Measurements from ENCODE around the gene WDR41. TPM values are rescaled to one million over a fixed set of nuclear protein-coding genes. Genes with fewer than 3 reads are reported as not detected.

WDR41 gene
- total and polyA plus RNA-seq, 2 of the 4 experiments (the other 2 are of a cell fraction) = 38.1 to 72.1 TPM

- Histone ChIP-seq H2BK120ac (ENCODE audit: low read depth, low read length) (no peak overlapping the region), H3K23ac (ENCODE audit: low read depth, low read length) (no peak overlapping the region), H3K4ac (ENCODE audit: low read depth, low read length) (no peak overlapping the region), H4K91ac (ENCODE audit: insufficient read depth, low read depth, low read length) (no peak overlapping the region), H2BK15ac (ENCODE audit: low read depth, low read length) (no peak overlapping the region), H3K9ac (ENCODE audit: low read depth, low read length) (no peak overlapping the region), H3K4me2 (ENCODE audit: low read depth, low read length) (no peak overlapping the region), H3K4me1 (ENCODE audit: control insufficient read depth, insufficient read depth, low read length) (no peaks in the 10 kb centered on the region), H4K8ac (ENCODE audit: low read depth in 2 of 2, low read length in 2 of 2) (no peak overlapping the region), H3K79me1 (ENCODE audit: low read depth in 1 of 2, low read length in 2 of 2) (no peaks in the 10 kb centered on the region), H3K27ac (ENCODE audit: insufficient read depth, low read length) (no peak overlapping the region), H3K4me3 (ENCODE audit: insufficient read depth, low read depth, low read length) (no peak overlapping the region), H3K56ac (ENCODE audit: extremely low read depth, insufficient read depth, low read length) (no peak overlapping the region), H2AFZ (replicated peaks; ENCODE audit: low read length, poor library complexity) (no peak overlapping the region), H3K14ac (replicated peaks; ENCODE audit: low read depth, low read length) (no peak overlapping the region), H3K27me3 (ENCODE audit: control insufficient read depth, insufficient read depth, low read length) (peaks cover 4% of the 10 kb centered on the region; the same call in 1 of the 2 replicates), H3K9me1 (ENCODE audit: insufficient read depth, low read length) (no peaks in the 10 kb centered on the region), H2BK20ac (ENCODE audit: low read depth, low read length) (no peak overlapping the region), H2AK9ac (replicated peaks; ENCODE audit: low read depth, low read length, poor library complexity) (no peak overlapping the region), H4K20me1 (ENCODE audit: insufficient read depth, low read length) (no peaks in the 10 kb centered on the region), H3K36me3 (ENCODE audit: control insufficient read depth, insufficient read depth, low read length) (no peaks in the 10 kb centered on the region), H2BK5ac (ENCODE audit: low read depth, low read length, poor library complexity, severe bottlenecking) (no peak overlapping the region), H2AK5ac (ENCODE audit: low read depth, low read length) (no peak overlapping the region), H3K9me3 (ENCODE audit: control insufficient read depth, insufficient read depth, low read length) (peaks cover 2% of the 10 kb centered on the region; the same call in 1 of the 2 replicates), H4K5ac (ENCODE audit: low read depth, low read length) (no peak overlapping the region), H3K18ac (ENCODE audit: low read depth, low read length) (no peak overlapping the region)
- dilution Hi-C loops (cut with HindIII; ENCODE audit: low sequenced_read_pairs, unreplicated experiment) (no loop called here), intact Hi-C loops (cut with micrococcal nuclease) (no loop called here), in situ Hi-C loops (cut with MboI; ENCODE audit: low sequenced_read_pairs) (no loop called here)
- POLR2A ChIA-PET (ENCODE audit: unreplicated experiment) = no interaction called here
- CTCF ChIA-PET = no interaction called here
- TF ChIP-seq USF2 (IDR thresholded peaks at IDR 0.05; ENCODE audit: low read depth, low read length) (no peak), CEBPB (IDR thresholded peaks at IDR 0.05; ENCODE audit: low read depth, low read length) (no peak), SMC3 (IDR thresholded peaks at IDR 0.05; ENCODE audit: low read depth, low read length) (no peak), POLR2A (IDR thresholded peaks at IDR 0.05; ENCODE audit: low read depth, low read length) (no peak), NFE2L2 (IDR thresholded peaks at IDR 0.05; ENCODE audit: low read depth, low read length) (no peak), RFX5 (IDR thresholded peaks at IDR 0.05; ENCODE audit: low read depth, low read length) (no peak), MAZ (IDR thresholded peaks at IDR 0.05; ENCODE audit: borderline replicate concordance, low read depth, low read length) (no peak), FOS (IDR thresholded peaks at IDR 0.05; ENCODE audit: low read depth, low read length) (no peak)
- TF ChIP-seq, protein P1, sequence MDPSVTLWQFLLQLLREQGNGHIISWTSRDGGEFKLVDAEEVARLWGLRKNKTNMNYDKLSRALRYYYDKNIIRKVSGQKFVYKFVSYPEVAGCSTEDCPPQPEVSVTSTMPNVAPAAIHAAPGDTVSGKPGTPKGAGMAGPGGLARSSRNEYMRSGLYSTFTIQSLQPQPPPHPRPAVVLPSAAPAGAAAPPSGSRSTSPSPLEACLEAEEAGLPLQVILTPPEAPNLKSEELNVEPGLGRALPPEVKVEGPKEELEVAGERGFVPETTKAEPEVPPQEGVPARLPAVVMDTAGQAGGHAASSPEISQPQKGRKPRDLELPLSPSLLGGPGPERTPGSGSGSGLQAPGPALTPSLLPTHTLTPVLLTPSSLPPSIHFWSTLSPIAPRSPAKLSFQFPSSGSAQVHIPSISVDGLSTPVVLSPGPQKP (IDR thresholded peaks at IDR 0.05; ENCODE audit: borderline replicate concordance, low read depth, low read length) = no peak
- TF ChIP-seq, protein P2, sequence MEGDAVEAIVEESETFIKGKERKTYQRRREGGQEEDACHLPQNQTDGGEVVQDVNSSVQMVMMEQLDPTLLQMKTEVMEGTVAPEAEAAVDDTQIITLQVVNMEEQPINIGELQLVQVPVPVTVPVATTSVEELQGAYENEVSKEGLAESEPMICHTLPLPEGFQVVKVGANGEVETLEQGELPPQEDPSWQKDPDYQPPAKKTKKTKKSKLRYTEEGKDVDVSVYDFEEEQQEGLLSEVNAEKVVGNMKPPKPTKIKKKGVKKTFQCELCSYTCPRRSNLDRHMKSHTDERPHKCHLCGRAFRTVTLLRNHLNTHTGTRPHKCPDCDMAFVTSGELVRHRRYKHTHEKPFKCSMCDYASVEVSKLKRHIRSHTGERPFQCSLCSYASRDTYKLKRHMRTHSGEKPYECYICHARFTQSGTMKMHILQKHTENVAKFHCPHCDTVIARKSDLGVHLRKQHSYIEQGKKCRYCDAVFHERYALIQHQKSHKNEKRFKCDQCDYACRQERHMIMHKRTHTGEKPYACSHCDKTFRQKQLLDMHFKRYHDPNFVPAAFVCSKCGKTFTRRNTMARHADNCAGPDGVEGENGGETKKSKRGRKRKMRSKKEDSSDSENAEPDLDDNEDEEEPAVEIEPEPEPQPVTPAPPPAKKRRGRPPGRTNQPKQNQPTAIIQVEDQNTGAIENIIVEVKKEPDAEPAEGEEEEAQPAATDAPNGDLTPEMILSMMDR (conservative IDR thresholded peaks at IDR 0.05; ENCODE audit: low read depth, low read length) = no peak
- no CpG with 5 or more reads among the region's 3 CpGs for WGBS, 2 experiments (ENCODE audit: extremely low coverage in 2 of 2, insufficient read length in 1 of 2)
- no TSS peak for BruUV-seq (replicated peaks)
- DNase-seq (no peak), ATAC-seq (ENCODE audit: low read depth) (no peak)
Measured at GRCh38 chr5:77499441-77499840, 7.3 kb upstream of the WDR41 start.

Measured in IMR-90 (cell line).